ENCODE measurements around the gene HMGN3.

The HMGN3 gene

DNA sequence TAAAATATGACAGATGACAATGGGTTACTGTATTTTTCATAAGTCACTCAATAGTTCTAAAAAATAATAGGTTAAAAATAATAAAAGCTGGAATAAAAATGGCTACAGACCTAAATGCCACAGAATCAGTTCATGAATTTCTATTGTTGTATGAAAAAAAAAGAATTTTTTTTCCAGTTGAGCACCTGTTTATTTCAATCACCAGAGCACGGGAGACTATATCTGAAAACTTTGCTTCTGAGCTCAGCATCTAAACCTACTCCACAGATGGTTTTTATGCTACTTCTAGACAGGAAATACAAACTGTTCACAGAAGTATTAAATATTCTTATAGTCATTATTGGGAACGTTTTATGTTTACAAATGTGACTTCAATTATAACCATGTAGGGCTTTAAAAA is 50.4 kb downstream of the HMGN3 start:
- no peak for DNase-seq

DNA sequence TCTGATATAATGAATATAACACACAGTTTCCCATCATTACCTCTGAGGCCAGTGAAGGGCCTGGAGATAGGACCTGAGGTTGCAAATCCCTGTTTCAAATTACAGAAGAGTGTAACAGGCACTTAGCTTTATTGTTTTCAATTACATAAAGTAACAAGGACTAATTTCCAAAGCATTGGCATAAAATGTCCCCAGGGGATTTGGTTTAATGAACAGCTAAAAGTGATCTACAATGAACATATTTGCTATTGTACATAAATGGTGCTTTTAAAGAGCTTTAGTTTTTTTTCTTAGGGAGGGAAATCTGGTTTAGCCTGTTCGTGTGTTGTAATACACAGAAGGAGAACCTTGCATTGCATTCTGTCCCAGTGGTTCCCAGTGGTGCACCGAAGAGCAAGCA is 54.4 kb downstream of the HMGN3 start:
- DNase-seq: no peak

DNA sequence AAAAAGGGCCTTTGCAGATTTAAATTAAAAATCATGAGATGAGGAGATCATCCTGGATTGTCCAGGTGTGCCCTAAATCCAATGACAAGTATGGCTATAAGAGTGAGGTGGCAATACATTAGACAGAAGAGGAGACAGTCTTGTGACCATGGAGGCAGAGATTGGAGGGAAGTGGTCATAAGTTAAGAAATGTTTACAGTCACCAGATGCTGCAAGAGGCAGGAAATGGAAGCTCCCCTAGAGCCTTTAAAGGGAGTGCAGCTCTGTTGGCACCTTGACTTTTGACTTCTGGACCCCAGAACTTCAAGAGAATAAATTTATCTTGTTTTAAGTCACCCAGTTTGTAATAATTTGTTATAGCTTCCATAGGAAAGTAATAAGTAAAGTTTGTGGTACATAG is 61.1 kb downstream of the HMGN3 start:
- DNase-seq: peak; percentile 25 to 33

DNA sequence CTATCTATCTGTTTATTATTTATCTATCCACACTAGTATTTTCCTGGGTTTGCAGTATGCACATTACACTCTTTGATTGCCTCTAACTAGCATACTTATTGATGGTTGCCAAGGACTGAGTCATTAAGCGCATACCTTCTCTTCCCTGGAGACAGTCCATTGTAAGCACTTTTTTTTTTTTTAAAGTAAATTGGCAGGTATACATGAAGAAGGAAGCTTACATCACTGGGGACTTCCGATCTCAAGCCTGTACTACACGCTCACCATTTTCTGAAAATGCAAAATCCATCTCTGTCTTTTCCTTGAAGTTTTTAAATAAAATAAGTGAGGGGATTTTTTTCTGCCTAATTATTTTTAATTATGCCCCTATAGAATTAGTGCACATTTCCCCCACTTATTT is 63.5 kb downstream of the HMGN3 start:
- no peak for DNase-seq

DNA sequence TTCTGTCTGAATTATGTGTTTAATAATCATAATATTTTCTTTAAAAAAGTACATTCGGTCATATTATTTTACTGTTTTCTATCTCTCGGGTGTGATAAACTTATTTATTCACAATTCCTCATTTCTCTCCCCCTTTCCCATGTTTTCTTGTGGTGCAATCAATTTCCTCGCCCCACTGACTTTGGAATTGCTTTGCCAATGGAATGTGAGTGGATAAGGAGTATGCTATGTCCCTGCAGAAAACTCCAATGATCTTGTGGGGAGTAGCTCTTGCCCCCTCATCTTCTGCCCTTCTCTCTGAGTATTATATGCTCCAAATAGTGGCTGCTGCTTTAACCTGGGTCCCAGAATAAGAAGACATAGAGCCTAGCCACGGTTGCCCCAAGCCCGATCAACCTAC is 64.1 kb downstream of the HMGN3 start:
- no peak for DNase-seq

DNA sequence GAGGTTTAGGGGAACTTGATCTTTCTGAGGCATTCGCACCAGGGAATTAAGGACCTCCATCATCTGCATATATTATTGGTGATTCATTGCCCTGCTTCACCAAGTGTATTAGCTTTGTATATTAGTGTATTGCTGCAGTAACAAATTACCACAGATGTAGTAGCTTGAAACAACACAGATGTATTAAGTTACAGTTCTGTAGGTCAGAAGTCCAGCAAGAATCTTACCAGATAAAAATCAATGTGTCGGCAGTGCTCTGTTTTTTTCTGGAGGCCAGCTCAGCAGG is 65.8 kb downstream of the HMGN3 start:
- DNase-seq: no peak

DNA sequence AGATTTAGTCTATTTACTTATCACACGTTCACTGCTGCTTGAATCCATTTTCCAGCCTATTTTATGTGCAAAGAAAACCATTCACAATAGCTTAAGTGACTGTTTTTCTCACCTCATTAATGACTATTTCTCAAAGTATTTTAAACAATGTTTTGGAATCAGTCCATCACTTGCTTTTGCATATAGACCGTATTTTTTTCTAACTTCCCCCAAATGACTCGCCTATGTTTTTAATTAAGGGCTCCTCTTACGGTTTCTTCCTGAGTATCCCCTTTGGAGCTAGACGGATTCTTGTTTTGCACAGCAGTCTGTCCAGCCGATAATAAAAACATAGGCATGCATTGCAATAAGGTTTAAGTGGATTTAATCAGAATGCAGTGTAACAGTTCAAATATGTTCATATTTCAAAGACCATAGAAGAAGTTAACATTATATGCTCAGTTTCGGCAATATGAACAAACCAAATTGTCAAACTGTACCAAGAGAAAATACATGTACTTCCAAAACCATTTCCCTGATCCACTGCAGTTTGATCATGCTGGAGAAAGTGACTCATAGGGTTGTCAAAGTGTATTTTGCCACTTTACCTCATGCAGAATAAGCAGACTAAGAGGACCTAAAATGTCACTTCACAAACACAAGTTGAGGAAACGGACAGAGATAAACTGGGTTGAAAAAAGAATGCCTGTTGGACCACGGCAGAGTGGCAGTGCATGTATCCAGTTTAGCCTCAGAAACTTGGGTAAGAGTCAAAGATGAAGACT is 66.4 kb downstream of the HMGN3 start:
- no peak for DNase-seq

DNA sequence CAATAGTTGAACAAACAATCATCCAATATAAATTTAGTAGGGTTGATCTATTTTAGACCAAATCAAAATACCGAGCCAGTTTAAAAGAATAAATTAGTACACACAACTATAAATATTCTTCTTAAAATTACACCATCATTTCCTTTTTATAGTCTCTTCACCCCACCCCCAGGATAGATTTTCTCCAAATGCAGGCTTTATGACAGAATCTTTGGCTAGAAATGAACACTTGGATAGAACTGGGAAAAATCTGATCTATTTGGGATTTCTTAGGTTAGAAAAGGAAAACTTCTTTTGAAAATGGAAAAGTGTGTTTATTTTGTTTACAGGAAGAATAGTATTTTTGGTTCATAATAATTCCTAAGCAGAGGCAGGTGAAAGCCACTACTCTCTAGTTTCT is 74.6 kb downstream of the HMGN3 start:
- DNase-seq: no peak

DNA sequence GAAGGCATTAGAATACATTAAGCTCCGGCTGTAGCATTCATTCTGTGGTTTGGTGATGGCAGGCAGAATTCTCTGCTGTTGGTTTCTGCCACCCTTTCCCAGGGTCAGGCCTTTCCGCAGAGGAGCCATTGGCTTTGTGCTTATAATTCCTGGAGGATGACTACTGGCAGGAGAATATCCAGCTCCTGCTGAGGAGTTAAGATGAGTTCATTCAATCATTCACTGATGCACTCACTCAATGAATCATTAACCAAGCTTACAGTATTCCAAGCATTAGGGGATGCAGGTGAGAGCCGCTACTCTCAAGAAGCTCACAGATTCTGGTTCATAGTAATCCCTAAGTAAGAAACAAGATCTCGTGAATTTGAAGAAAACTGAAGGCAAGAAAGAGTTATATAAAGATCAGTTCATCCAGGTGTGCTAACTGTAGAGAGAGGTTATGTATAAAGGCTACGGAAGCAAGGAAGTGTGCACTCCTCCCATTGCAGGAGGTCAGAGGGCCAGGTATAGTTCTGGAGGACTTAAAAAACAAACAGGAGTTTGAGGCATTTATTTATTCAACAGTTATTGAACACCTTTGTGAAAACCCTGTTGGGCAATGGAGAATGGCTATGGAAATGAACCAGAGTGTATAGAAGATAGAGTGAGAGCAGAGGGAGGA is 75.5 kb downstream of the HMGN3 start:
- DNase-seq: no peak

DNA sequence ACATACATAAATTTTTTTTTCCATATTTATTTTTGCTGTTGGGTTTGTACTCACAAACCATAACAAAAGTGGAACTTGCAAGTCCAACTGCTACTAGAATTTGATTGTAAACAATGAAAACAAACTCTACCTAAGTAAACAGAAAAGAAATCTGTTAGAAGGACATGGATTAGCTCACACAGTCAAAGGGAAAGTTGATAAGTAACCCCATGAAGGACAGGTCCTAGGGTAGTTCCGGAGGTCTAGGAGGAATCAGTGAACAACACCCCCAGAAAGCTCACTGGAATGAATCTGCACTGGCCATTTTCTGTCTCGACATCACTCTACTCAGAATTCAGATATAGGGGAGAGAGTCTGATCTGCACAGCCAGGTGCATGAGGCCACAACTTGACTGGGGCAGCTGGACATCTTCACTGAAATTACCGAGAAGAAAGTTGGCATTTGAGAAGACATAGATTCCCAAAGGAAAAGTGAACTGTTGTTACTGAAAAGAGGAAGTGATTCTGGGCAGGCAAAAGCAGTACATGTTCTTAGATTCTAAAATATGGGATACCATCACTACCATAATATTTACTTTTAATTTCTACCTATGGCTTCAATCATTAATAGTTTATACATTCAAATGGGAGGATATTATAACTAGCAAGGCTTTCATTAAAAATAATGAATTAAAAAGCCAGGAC is 76.4 kb downstream of the HMGN3 start:
- peak in 1 of 2 experiments; percentile 2 for DNase-seq

DNA sequence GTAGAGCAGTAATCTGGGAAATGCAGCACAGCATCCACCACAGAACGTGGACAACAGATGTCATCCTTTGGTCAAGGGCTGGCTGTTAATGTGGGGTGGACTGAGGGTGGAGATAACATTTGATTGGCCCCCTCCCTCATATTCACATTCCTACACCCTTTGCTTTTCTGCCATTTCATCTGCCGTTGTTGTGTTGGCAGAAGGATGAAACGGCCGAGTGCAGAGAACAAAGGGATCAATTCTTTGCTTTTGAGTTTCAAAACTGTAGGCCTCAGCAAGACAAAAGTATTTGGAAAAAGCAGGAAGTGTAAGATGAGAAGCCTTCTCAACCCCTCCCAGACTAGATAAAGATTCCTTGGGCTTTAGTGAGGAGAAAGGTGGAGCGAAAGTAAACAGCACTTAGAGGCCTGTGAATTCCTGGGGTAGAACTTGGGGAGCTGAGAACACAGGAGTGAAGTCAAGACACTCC is 82.2 kb downstream of the HMGN3 start:
- no peak for DNase-seq

Data from AML-193 (cell line).